ENCODE measurements around the gene ARHGAP42.
A peak's percentile ranks its signal among the peaks of the same experiment; 100 is the strongest.

The ARHGAP42 gene

GRCh38 chr11:100759106-100759505 lies 72.0 kb downstream of the ARHGAP42 start:
- no peak for DNase-seq

DNA sequence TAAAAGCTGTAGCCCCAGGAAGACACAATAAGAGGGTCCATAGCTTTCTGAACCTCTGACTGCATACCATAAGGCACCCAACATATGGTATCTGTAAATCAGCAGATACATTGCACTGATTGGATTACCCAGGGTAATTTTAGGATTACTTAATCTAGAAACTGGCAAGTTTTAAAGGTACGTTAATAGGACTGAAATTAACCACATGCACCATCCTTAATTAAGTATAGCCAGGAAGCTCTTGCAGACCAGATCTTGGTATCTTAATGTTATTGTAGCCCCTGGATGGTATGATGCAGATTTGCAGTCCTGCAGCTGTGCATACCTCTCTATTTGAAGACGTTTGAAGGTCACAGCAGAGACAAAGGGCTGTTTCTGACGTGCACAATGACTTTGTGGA lies 72.8 kb downstream of the ARHGAP42 start:
- no peak for DNase-seq

DNA sequence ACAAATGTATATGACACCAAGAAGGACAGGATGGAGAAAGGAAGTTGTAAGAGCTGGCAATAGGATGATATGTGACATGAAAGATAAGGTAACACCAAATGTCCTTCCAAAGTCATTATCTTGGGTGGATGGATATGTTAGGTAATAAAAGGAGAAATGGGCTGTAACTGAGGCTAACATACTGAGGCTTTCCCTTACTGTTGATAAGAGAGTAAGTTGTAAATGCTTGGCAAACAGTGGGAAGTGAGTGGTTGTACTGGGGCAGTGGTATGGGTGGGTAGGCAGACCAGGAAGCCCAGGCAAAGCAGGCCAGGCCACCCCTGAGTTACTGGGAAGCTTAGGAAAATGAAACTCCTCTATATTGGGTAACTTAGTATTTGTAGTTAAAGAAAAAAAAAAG lies 73.7 kb downstream of the ARHGAP42 start:
- DNase-seq: no peak

GRCh38 chr11:100761841-100762240 lies 74.8 kb downstream of the ARHGAP42 start:
- DNase-seq: no peak

- DNase-seq: no peak
These were observed 79.7 kb downstream of the ARHGAP42 start for GRCh38 chr11:100766764-100767163.

DNA sequence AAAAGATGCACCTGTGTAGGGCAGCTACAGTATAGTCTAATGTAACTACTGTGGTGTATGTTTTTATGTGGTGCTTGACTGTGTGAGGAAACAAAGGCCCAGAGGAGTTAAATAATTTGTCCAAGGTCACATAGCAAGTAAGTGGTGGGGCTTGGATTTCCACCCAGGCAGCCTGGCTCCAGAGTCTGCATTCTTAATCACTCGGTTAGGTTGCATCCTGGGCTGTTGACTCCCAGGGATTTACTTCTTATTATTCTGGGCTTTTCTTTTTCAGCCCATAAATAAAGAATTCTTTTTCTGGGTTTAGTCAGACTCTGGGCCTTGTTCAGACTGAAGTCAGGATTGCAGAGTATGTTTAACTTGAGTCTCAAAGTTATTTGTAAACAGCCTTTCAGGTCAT lies 82.1 kb downstream of the ARHGAP42 start:
- DNase-seq: peak in 1 of 56 donors; percentile 3

DNA sequence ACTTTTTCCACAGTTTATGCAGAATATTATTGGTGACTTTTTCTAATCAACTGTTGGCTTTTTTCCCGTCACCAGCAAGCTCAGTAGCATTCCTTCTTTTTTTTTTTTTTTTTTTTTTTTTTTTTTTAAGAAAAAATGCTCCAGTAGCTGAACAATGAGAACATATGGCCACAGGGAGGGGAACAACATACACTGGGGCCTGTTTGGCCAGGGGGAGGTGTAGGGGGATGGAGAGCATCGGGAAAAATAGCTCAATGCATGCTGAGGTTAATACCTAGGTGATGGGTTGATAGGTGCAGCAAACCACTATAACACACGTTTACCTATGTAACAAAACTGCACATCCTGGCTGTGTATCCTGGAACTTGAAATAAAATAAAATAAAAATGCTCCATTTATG lies 82.5 kb downstream of the ARHGAP42 start:
- DNase-seq: no peak

DNA sequence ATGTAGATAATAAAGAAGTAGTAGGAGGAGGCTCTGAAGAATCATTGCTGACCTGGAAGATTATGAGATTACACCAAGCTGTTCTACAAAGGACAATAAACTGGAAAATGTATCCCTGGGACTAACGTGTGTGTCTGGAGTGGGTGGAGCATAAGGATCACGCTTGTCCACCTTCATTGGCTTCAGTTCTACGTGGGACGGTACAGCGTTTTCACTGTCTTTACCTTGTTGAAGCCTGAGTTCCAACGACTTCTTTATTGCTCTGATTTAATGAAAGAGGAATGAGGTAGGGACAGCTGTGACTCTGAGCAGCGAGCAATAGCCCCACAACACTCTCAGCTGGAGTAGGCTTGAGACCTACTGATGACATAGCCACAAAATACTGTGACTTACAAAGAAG lies 87.0 kb downstream of the ARHGAP42 start:
- DNase-seq: no peak

DNA sequence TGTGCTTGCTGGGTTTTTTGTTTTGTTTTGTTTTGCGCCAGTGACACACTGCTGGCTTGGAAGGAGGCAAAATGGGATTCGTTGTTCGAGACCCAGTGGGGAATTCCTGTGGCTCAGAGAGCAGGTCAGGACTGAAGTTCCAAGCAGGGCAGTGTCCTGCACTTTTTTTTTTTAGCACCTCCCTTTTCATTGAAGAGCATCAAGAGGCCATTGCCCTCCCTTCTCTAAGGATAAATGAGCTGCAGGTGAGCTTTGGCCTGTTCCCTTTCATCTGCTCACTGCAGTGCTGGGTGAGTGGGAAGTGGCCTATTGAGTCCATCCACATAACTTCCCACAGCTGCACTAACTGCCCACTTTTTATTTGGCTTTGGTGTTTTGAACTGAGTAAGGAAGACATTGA lies 87.8 kb downstream of the ARHGAP42 start:
- no peak for DNase-seq

- DNase-seq: no peak
These were observed 89.3 kb downstream of the ARHGAP42 start for GRCh38 chr11:100776212-100776896.

- DNase-seq: no peak
These were observed 90.0 kb downstream of the ARHGAP42 start for GRCh38 chr11:100777103-100777502.

- DNase-seq: no peak
These were observed 90.6 kb downstream of the ARHGAP42 start for GRCh38 chr11:100777736-100778135.

DNA sequence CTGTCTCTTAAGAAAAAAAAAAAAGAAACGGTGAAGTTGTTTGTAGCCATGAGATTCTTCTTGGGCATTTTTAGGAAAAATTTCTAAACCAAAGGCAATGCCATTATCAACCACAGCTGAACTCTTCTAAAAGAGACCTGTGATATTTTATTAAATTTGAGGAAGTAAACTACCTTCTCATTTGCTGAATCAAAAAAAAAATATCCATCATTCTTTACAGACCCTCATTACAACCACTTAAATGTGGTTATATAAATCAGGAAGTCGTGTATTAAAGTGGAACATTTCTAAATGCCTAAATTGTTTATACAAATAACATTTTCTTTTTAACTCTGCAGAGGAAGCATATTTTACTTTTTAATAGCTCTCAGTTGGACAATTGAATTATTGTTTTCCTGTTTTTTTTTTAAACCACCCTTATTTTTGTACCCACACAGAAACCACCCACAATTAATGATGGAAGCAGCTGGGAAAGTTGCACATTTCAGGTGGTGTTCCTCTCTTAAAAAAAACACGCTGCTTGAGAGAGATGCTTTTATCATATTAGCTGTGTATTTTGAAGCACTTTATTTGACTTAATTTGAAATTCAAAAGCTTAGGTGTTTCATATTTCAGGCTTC lies 91.2 kb downstream of the ARHGAP42 start:
- no peak for DNase-seq

DNA sequence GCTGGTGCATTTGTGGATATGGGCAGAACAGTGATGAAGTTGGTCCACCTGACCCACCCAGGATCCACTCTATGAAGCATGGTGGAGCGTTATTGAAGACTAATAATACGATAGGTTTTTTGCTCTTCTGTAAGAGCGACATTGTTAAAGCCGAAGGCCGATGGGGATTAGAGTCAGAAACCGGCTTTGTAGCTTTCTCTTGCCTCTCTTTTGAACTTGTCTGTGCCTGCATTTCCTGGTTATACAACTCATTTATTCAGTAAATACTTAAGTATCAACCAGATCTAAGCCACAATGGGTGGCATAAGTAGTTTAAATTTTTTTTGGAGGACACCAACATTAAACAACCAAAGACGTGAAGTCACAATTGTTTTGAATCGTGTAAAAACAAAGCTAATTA lies 93.4 kb downstream of the ARHGAP42 start:
- DNase-seq: no peak

GRCh38 chr11:100785148-100785983 lies 98.3 kb downstream of the ARHGAP42 start:
- DNase-seq: no peak

GRCh38 chr11:100788561-100789295 lies 101.6 kb downstream of the ARHGAP42 start:
- DNase-seq: no peak

DNA sequence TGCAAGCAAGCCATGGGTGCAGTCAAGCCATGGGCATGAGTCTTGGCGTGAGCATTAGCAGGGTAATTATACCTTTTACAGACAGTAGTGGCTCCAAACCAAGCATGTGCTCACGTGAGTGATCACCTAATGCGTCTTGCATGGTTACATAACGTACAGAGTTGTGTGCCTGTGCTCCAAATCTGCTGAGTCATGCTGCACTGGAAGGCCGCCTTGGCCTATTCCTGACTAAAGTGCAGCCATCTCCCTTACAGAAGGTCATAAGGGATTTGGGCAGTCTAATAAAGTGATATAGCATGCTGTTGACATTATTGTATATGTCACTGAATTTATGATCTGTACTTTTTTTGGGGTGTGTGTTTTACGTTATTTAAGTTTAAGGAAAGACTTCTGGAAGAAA lies 102.4 kb downstream of the ARHGAP42 start:
- DNase-seq: no peak

- DNase-seq: no peak
These were observed 103.0 kb downstream of the ARHGAP42 start for GRCh38 chr11:100790073-100790472.

DNA sequence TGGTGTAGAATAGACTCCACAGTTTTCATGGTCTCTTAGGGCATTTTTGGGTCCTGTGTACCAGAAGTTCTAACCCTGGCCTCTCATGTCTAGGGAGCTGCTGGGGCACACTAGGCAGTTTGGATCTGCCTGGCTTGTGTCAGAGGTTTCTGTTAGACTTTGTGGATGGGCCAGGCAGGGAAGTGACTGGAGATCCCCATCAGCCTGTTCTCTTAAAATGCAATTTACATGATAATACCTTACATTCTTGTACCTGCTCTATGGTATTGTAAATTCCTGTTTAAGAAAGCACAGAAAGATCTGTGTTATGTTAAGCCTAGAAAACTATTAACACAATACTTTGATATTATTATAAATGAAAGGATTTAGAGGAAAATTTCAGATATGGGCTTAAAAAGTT lies 104.0 kb downstream of the ARHGAP42 start:
- no peak for DNase-seq

- no peak for DNase-seq
These were observed 104.8 kb downstream of the ARHGAP42 start for GRCh38 chr11:100791860-100792259.

GRCh38 chr11:100793525-100793924 lies 106.4 kb downstream of the ARHGAP42 start:
- no peak for DNase-seq

GRCh38 chr11:100794446-100794845 lies 107.4 kb downstream of the ARHGAP42 start:
- DNase-seq: no peak
